ENCODE measurements around the gene NEUROD2. TPM values are rescaled to one million over a fixed set of nuclear protein-coding genes. Genes with fewer than 3 reads are reported as not detected.

The NEUROD2 gene
- total RNA-seq, result not detected

- no peak for DNase-seq (ENCODE audit: low spot score)
- ATAC-seq, result no peak
Observed at GRCh38 chr17:39607851-39608130, at the start of gene NEUROD2. Gene NEUROD2 (minus strand): TSS chr17:39607920. CDS start chr17:39606599, 1,321 bp downstream.

- DNase-seq (ENCODE audit: low spot score) (no peak), ATAC-seq (no peak)
Observed at GRCh38 chr17:39655105-39655504, 47.4 kb upstream of the NEUROD2 start.

- no peak for DNase-seq (ENCODE audit: low spot score)
- ATAC-seq, result peak; percentile 82
Observed at GRCh38 chr17:39653662-39654331, 46.1 kb upstream of the NEUROD2 start.

GRCh38 chr17:39653316-39653661 lies 45.6 kb upstream of the NEUROD2 start:
- DNase-seq (ENCODE audit: low spot score) (no peak), ATAC-seq (no peak)

GRCh38 chr17:39652587-39653315 lies 45.0 kb upstream of the NEUROD2 start:
- peak; percentile 15 for ATAC-seq
- no peak for DNase-seq (ENCODE audit: low spot score)

GRCh38 chr17:39651923-39652586 lies 44.3 kb upstream of the NEUROD2 start:
- no peak for ATAC-seq

GRCh38 chr17:39650121-39650579 lies 42.4 kb upstream of the NEUROD2 start:
- ATAC-seq (no peak), DNase-seq (ENCODE audit: low spot score) (no peak)

More at GRCh38 chr17:39651923-39652586, 44.3 kb upstream of the NEUROD2 start:
- DNase-seq (ENCODE audit: low spot score), result no peak

- ATAC-seq, result no peak
Observed at GRCh38 chr17:39648616-39649366, 41.1 kb upstream of the NEUROD2 start.

GRCh38 chr17:39647256-39647655 lies 39.5 kb upstream of the NEUROD2 start:
- DNase-seq (ENCODE audit: low spot score), result no peak
- ATAC-seq, result no peak

More at GRCh38 chr17:39648616-39649366, 41.1 kb upstream of the NEUROD2 start:
- DNase-seq (ENCODE audit: low spot score), result no peak

GRCh38 chr17:39643271-39643670 lies 35.6 kb upstream of the NEUROD2 start:
- no peak for ATAC-seq
- DNase-seq (ENCODE audit: low spot score), result no peak

- DNase-seq (ENCODE audit: low spot score) (no peak), ATAC-seq (no peak)
Observed at GRCh38 chr17:39642291-39643074, 34.8 kb upstream of the NEUROD2 start.

- DNase-seq (ENCODE audit: low spot score), result no peak
- no peak for ATAC-seq
Observed at GRCh38 chr17:39641883-39642282, 34.2 kb upstream of the NEUROD2 start.

GRCh38 chr17:39641097-39641496 lies 33.4 kb upstream of the NEUROD2 start:
- no peak for DNase-seq (ENCODE audit: low spot score)

GRCh38 chr17:39640591-39641031 lies 32.9 kb upstream of the NEUROD2 start:
- ATAC-seq, result no peak
- no peak for DNase-seq (ENCODE audit: low spot score)

More at GRCh38 chr17:39641097-39641496, 33.4 kb upstream of the NEUROD2 start:
- no peak for ATAC-seq

- DNase-seq (ENCODE audit: low spot score) (no peak), ATAC-seq (no peak)
Observed at GRCh38 chr17:39639566-39640458, 32.1 kb upstream of the NEUROD2 start.

- no peak for ATAC-seq
Observed at GRCh38 chr17:39639043-39639442, 31.3 kb upstream of the NEUROD2 start.

GRCh38 chr17:39638317-39638716 lies 30.6 kb upstream of the NEUROD2 start:
- no peak for ATAC-seq
- no peak for DNase-seq (ENCODE audit: low spot score)

More at GRCh38 chr17:39639043-39639442, 31.3 kb upstream of the NEUROD2 start:
- DNase-seq (ENCODE audit: low spot score), result no peak

GRCh38 chr17:39636927-39637736 lies 29.4 kb upstream of the NEUROD2 start, which contains the start of gene STARD3:
Gene STARD3 (plus strand): TSS chr17:39637144. CDS start chr17:39653532, 16,388 bp downstream.
- ATAC-seq (peak; percentile 95), DNase-seq (ENCODE audit: low spot score) (peak; percentile 94)

Measured in left lobe of liver (tissue), 2 donors.